Measurements from ENCODE around the gene NSL1.

NSL1 gene

GRCh38 chr1:212752934-212753497, 38.6 kb downstream of the NSL1 start:
- H3K9me3 ChIP-seq (ENCODE audit: control insufficient read depth in 1 of 2, low read length in 2 of 2) = no peaks in the 10 kb centered on the region
- H3K4me1 ChIP-seq (ENCODE audit: control insufficient read depth in 1 of 2, insufficient read depth in 2 of 2, low read length in 2 of 2) = peaks cover 10 to 11% of the 10 kb centered on the region in 2 donors
- H3K27me3 ChIP-seq (ENCODE audit: control insufficient read depth in 1 of 2, insufficient read depth in 2 of 2, low read length in 2 of 2) = no peaks in the 10 kb centered on the region
- H3K9ac ChIP-seq (ENCODE audit: low read depth in 1 of 2, low read length in 2 of 2) = no peak overlapping the region
- no peak overlapping the region for H3K27ac ChIP-seq (ENCODE audit: low read depth, low read length)
- H3K36me3 ChIP-seq (ENCODE audit: control insufficient read depth in 1 of 2, insufficient read depth in 2 of 2, low read length in 2 of 2) = peaks cover 0 to 3% of the 10 kb centered on the region in 2 donors
- peak overlapping the region; percentile 30 to 47 for H3K4me3 ChIP-seq (ENCODE audit: low read depth in 1 of 2, low read length in 2 of 2)

- no peak overlapping the region for H3K27ac ChIP-seq (ENCODE audit: low read depth, low read length)
- peaks cover 10 to 11% of the 10 kb centered on the region in 2 donors for H3K4me1 ChIP-seq (ENCODE audit: control insufficient read depth in 1 of 2, insufficient read depth in 2 of 2, low read length in 2 of 2)
- H3K36me3 ChIP-seq (ENCODE audit: control insufficient read depth in 1 of 2, insufficient read depth in 2 of 2, low read length in 2 of 2) = peaks cover 0 to 3% of the 10 kb centered on the region in 2 donors
- H3K4me3 ChIP-seq (ENCODE audit: low read depth in 1 of 2, low read length in 2 of 2) = peak overlapping the region in 1 of 2 donors; percentile 30
- H3K9me3 ChIP-seq (ENCODE audit: control insufficient read depth in 1 of 2, low read length in 2 of 2) = no peaks in the 10 kb centered on the region
- H3K9ac ChIP-seq (ENCODE audit: low read depth in 1 of 2, low read length in 2 of 2) = no peak overlapping the region
- no peaks in the 10 kb centered on the region for H3K27me3 ChIP-seq (ENCODE audit: control insufficient read depth in 1 of 2, insufficient read depth in 2 of 2, low read length in 2 of 2)
Observed at GRCh38 chr1:212752252-212752933, 39.2 kb downstream of the NSL1 start.

DNA sequence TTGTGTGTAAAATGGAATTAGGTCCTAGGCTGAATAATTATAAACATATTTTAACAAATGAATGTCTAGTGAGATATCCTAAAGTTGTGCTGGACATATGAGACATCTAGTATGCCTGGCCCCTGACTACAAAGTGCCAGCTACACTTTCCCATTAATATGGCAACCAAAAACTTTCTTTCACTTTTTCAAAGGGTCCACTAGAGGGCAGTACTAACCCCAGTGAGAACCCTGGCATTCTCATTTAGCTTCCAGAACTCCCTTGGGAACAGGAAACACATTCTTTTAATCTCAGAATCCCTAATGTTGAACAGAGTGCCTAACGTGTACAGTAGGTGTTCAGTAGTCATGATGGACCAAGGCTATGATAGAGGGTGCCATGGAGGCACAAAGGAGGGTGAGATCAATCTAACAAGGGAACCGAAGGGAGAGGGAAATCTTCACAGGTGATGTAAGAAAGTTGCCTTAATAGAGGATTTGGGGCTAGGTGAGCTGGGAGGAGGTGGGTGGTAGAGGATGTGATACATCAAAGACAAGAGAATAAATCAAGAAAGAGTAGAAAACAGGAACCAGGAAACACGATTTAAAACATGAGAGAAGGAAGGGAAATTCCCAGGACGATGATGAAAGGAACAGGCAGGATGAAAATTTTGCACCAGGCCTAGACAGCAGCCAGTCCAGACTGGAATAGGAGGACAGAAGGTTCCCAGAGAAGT, 41.6 kb downstream of the NSL1 start:
- Histone ChIP-seq H3K36me3 (ENCODE audit: control insufficient read depth in 1 of 2, insufficient read depth in 2 of 2, low read length in 2 of 2) (peaks cover 0 to 3% of the 10 kb centered on the region in 2 donors), H3K27ac (ENCODE audit: low read depth, low read length) (no peak overlapping the region), H3K9me3 (ENCODE audit: control insufficient read depth in 1 of 2, low read length in 2 of 2) (no peaks in the 10 kb centered on the region), H3K9ac (ENCODE audit: low read depth in 1 of 2, low read length in 2 of 2) (no peak overlapping the region), H3K27me3 (ENCODE audit: control insufficient read depth in 1 of 2, insufficient read depth in 2 of 2, low read length in 2 of 2) (no peaks in the 10 kb centered on the region), H3K4me3 (ENCODE audit: low read depth in 1 of 2, low read length in 2 of 2) (no peak overlapping the region), H3K4me1 (ENCODE audit: control insufficient read depth in 1 of 2, insufficient read depth in 2 of 2, low read length in 2 of 2) (peaks cover 10 to 11% of the 10 kb centered on the region in 2 donors)

GRCh38 chr1:212746546-212746945, 45.0 kb downstream of the NSL1 start:
- Histone ChIP-seq H3K9me3 (ENCODE audit: control insufficient read depth in 1 of 2, low read length in 2 of 2) (no peaks in the 10 kb centered on the region), H3K9ac (ENCODE audit: low read depth in 1 of 2, low read length in 2 of 2) (no peak overlapping the region), H3K27ac (ENCODE audit: low read depth, low read length) (no peak overlapping the region), H3K36me3 (ENCODE audit: control insufficient read depth in 1 of 2, insufficient read depth in 2 of 2, low read length in 2 of 2) (peaks cover 0 to 3% of the 10 kb centered on the region in 2 donors), H3K4me1 (ENCODE audit: control insufficient read depth in 1 of 2, insufficient read depth in 2 of 2, low read length in 2 of 2) (peaks cover 5 to 7% of the 10 kb centered on the region in 2 donors), H3K4me3 (ENCODE audit: low read depth in 1 of 2, low read length in 2 of 2) (no peak overlapping the region), H3K27me3 (ENCODE audit: control insufficient read depth in 1 of 2, insufficient read depth in 2 of 2, low read length in 2 of 2) (no peaks in the 10 kb centered on the region)

GRCh38 chr1:212745303-212745702, 46.3 kb downstream of the NSL1 start:
- Histone ChIP-seq H3K9ac (ENCODE audit: low read depth in 1 of 2, low read length in 2 of 2) (no peak overlapping the region), H3K27ac (ENCODE audit: low read depth, low read length) (no peak overlapping the region), H3K9me3 (ENCODE audit: control insufficient read depth in 1 of 2, low read length in 2 of 2) (no peaks in the 10 kb centered on the region), H3K4me3 (ENCODE audit: low read depth in 1 of 2, low read length in 2 of 2) (no peak overlapping the region), H3K4me1 (ENCODE audit: control insufficient read depth in 1 of 2, insufficient read depth in 2 of 2, low read length in 2 of 2) (peaks cover 5 to 7% of the 10 kb centered on the region in 2 donors), H3K27me3 (ENCODE audit: control insufficient read depth in 1 of 2, insufficient read depth in 2 of 2, low read length in 2 of 2) (no peaks in the 10 kb centered on the region), H3K36me3 (ENCODE audit: control insufficient read depth in 1 of 2, insufficient read depth in 2 of 2, low read length in 2 of 2) (peaks cover 3% of the 10 kb centered on the region in 2 donors)

DNA sequence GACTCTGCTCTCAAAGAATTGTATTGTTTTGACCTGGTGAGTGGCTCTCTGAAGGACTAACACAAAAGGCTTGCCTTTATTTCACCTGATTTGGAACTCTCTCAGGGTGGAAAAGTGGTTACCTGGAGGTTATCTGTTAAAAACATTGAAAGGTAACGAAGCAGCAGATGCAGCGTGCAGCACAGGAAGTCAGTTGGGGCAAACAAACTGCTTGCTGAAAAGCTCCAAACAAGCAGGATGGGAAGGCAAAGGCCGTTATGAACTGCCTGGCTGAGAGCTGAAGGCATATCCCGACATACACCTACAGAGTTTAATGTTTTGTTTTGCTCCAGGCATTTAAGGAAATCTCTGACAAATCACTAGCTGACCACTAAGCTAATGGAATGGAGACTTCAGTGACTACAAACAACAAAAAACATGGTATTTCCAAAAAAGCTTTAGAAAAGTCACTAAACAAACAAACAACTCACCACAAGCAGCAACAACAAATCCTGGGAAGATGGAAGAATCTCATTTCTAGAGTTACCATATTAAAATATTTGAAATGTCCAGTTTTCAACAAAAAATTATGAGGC, 47.6 kb downstream of the NSL1 start:
- H3K27me3 ChIP-seq (ENCODE audit: control insufficient read depth in 1 of 2, insufficient read depth in 2 of 2, low read length in 2 of 2) = no peaks in the 10 kb centered on the region
- H3K27ac ChIP-seq (ENCODE audit: low read depth, low read length) = no peak overlapping the region
- no peaks in the 10 kb centered on the region for H3K4me1 ChIP-seq (ENCODE audit: control insufficient read depth in 1 of 2, insufficient read depth in 2 of 2, low read length in 2 of 2)

GRCh38 chr1:212738330-212738729, 53.2 kb downstream of the NSL1 start:
- Histone ChIP-seq H3K4me3 (ENCODE audit: low read depth in 1 of 2, low read length in 2 of 2) (no peak overlapping the region), H3K4me1 (ENCODE audit: control insufficient read depth in 1 of 2, insufficient read depth in 2 of 2, low read length in 2 of 2) (no peaks in the 10 kb centered on the region), H3K27ac (ENCODE audit: low read depth, low read length) (no peak overlapping the region), H3K36me3 (ENCODE audit: control insufficient read depth in 1 of 2, insufficient read depth in 2 of 2, low read length in 2 of 2) (peaks cover 0 to 3% of the 10 kb centered on the region in 2 donors), H3K27me3 (ENCODE audit: control insufficient read depth in 1 of 2, insufficient read depth in 2 of 2, low read length in 2 of 2) (no peaks in the 10 kb centered on the region), H3K9me3 (ENCODE audit: control insufficient read depth in 1 of 2, low read length in 2 of 2) (no peaks in the 10 kb centered on the region), H3K9ac (ENCODE audit: low read depth in 1 of 2, low read length in 2 of 2) (no peak overlapping the region)

More for the DNA sequence above, 47.6 kb downstream of the NSL1 start:
- peaks cover 3% of the 10 kb centered on the region in 2 donors for H3K36me3 ChIP-seq (ENCODE audit: control insufficient read depth in 1 of 2, insufficient read depth in 2 of 2, low read length in 2 of 2)
- no peak overlapping the region for H3K9ac ChIP-seq (ENCODE audit: low read depth in 1 of 2, low read length in 2 of 2)
- H3K4me3 ChIP-seq (ENCODE audit: low read depth in 1 of 2, low read length in 2 of 2) = no peak overlapping the region
- H3K9me3 ChIP-seq (ENCODE audit: control insufficient read depth in 1 of 2, low read length in 2 of 2) = no peaks in the 10 kb centered on the region

DNA sequence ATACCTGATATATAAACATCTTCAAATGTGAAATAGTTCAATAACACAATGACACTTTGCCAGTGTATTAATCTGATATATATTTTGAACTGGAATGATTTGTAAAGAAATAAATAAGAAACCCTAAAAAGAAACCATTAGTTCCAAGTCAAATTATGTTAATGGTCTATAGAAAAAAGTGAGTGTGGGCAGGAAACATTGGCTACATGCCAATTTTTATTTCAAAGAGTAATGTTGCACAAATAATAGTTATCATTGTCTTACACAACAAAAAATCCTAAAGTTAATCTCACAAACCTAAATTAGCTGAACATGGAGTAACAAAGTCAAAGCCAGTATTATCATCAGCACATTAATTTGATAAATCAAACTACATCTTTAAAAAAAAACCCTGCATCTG, 54.0 kb downstream of the NSL1 start:
- no peaks in the 10 kb centered on the region for H3K27me3 ChIP-seq (ENCODE audit: control insufficient read depth in 1 of 2, insufficient read depth in 2 of 2, low read length in 2 of 2)
- H3K9me3 ChIP-seq (ENCODE audit: control insufficient read depth in 1 of 2, low read length in 2 of 2) = no peaks in the 10 kb centered on the region
- H3K4me3 ChIP-seq (ENCODE audit: low read depth in 1 of 2, low read length in 2 of 2) = no peak overlapping the region
- no peak overlapping the region for H3K9ac ChIP-seq (ENCODE audit: low read depth in 1 of 2, low read length in 2 of 2)
- peaks cover 0 to 3% of the 10 kb centered on the region in 2 donors for H3K36me3 ChIP-seq (ENCODE audit: control insufficient read depth in 1 of 2, insufficient read depth in 2 of 2, low read length in 2 of 2)
- H3K4me1 ChIP-seq (ENCODE audit: control insufficient read depth in 1 of 2, insufficient read depth in 2 of 2, low read length in 2 of 2) = no peaks in the 10 kb centered on the region
- no peak overlapping the region for H3K27ac ChIP-seq (ENCODE audit: low read depth, low read length)

- Histone ChIP-seq H3K27me3 (ENCODE audit: control insufficient read depth in 1 of 2, insufficient read depth in 2 of 2, low read length in 2 of 2) (no peaks in the 10 kb centered on the region), H3K36me3 (ENCODE audit: control insufficient read depth in 1 of 2, insufficient read depth in 2 of 2, low read length in 2 of 2) (no peaks in the 10 kb centered on the region), H3K27ac (ENCODE audit: low read depth, low read length) (no peak overlapping the region), H3K4me1 (ENCODE audit: control insufficient read depth in 1 of 2, insufficient read depth in 2 of 2, low read length in 2 of 2) (peaks cover 9 to 14% of the 10 kb centered on the region in 2 donors), H3K9me3 (ENCODE audit: control insufficient read depth in 1 of 2, low read length in 2 of 2) (no peaks in the 10 kb centered on the region), H3K4me3 (ENCODE audit: low read depth in 1 of 2, low read length in 2 of 2) (no peak overlapping the region), H3K9ac (ENCODE audit: low read depth in 1 of 2, low read length in 2 of 2) (no peak overlapping the region)
Observed at GRCh38 chr1:212733109-212733508, 58.5 kb downstream of the NSL1 start.

- peaks cover 9 to 21% of the 10 kb centered on the region in 2 donors for H3K4me1 ChIP-seq (ENCODE audit: control insufficient read depth in 1 of 2, insufficient read depth in 2 of 2, low read length in 2 of 2)
- no peak overlapping the region for H3K27ac ChIP-seq (ENCODE audit: low read depth, low read length)
- no peaks in the 10 kb centered on the region for H3K27me3 ChIP-seq (ENCODE audit: control insufficient read depth in 1 of 2, insufficient read depth in 2 of 2, low read length in 2 of 2)
- no peak overlapping the region for H3K9ac ChIP-seq (ENCODE audit: low read depth in 1 of 2, low read length in 2 of 2)
- H3K36me3 ChIP-seq (ENCODE audit: control insufficient read depth in 1 of 2, insufficient read depth in 2 of 2, low read length in 2 of 2) = no peaks in the 10 kb centered on the region
- H3K9me3 ChIP-seq (ENCODE audit: control insufficient read depth in 1 of 2, low read length in 2 of 2) = no peaks in the 10 kb centered on the region
- no peak overlapping the region for H3K4me3 ChIP-seq (ENCODE audit: low read depth in 1 of 2, low read length in 2 of 2)
Observed at GRCh38 chr1:212731630-212732029, 59.9 kb downstream of the NSL1 start.

Data from duodenal mucosa (tissue), 2 donors.